ENCODE measurements around the gene MICALL2.
A peak's percentile ranks its signal among the peaks of the same experiment; 100 is the strongest.

The MICALL2 gene

DNA sequence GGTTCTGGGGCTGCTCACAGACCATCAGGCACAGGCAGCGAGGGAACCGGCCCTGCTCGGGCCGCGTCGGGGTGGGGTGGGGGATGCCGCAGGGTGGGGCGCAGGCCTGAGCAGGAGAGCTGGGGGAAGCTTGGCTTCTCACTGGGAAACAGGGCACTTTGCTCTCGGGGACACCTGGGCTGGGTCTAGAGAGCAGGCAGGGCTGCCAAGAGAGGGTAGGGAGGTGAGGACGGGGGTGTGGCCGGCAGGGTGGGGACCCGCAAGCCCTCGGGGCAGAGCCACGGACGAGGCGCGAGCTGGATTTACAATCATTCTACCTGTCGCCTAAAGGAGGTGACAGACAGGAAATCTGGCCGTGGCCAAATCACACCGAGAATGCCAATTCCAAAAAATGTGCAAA is 33.9 kb upstream of the MICALL2 start:
- DNase-seq (ENCODE audit: low read depth in 2 of 2): no peak

DNA sequence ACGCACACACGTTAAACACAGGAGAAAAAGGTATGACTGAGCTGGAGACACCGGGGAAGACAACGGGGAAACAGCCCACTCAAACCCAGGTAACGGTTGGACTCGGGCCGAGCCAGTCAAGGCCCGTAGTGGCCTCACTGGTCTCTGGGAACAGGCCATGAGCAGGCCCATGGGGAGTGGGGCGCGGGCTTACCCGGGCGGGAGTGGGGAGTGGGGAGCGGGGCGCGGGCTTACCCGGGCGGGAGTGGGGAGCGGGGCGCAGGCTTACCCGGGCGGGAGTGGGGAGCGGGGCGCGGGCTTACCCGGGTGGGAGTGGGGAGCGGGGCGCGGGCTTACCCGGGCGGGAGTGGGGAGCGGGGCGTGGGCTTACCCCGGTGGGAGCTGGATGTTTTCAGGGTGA is 33.4 kb upstream of the MICALL2 start:
- no peak for DNase-seq (ENCODE audit: low read depth in 2 of 2)

DNA sequence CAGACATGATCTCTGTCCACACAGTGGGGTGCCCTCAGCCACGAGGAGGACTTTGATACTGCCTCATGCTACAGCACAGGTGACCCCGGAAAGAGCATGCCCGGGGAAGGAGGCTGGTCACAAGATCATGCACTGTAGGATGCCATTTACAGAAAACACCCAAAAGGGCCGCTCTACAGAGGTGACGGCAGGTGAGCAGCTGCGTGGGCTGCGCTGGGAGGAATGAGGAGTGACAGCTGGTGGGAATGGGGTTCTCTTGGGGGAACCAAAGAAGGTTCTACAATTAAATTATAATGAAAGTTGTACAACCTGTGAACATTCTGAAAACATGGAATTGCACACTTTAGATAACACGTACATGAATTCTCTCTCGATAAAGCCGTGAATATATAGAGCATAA is 33.0 kb upstream of the MICALL2 start:
- DNase-seq (ENCODE audit: low read depth in 2 of 2): no peak

DNA sequence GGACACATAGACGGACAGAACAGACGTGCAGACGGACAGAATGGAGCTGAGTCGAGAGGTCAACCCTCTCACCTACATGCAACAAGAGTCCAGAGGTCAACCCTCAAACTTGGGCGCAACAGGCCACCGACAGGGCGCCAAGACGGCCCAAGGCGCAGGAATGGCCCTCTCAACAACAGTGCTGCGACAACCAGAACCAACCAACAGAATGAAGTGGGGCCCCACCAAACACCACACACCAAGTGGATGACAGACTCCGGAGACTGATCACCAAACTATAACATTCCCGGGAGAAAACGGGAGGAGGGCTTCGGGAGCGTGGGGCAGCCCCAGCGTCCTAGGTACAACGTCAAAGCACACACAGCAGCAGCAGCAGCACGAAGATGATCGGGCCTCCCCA is 31.6 kb upstream of the MICALL2 start:
- DNase-seq (ENCODE audit: low read depth in 2 of 2): no peak

DNA sequence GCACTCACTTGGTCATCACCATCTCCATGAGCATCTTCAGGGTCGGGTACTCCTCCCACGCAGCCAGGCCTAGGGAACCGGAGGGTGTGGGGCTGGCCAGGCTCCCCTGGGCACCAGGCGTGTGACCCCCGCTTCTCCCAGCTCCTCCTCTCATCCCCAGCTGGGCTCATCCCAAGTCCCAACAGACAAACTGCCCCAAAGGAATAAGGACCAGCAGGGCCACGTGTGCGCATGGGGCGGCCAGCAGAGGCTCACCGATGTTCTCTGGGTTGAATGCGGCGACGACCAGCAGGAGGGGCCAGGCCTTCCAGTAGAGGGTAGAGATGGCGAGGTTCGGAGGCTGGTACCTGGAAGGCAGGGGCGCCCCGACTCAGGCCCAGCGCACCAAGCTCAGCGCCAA is 30.1 kb upstream of the MICALL2 start:
- DNase-seq (ENCODE audit: low read depth in 2 of 2): no peak

DNA sequence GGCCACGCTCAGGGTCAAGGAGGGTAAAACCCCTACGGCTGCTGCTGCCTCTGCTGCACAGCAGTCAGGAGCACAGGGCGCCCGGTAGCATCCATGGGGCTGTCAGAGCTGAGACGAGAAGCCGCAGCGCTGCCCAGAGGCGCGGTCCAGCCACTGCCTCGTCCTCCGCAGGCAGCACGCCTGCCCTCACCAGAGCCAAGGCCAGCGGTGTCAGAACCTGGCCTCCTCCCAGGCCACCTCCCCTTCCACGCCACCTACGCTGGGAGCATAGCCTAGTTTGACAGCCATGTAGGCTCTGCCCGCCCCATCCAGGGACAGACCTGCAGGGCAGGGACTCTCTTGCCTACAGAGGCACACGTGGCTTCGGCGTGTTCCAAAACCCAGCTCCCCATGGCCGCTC is 28.7 kb upstream of the MICALL2 start:
- no peak for DNase-seq (ENCODE audit: low read depth in 2 of 2)

DNA sequence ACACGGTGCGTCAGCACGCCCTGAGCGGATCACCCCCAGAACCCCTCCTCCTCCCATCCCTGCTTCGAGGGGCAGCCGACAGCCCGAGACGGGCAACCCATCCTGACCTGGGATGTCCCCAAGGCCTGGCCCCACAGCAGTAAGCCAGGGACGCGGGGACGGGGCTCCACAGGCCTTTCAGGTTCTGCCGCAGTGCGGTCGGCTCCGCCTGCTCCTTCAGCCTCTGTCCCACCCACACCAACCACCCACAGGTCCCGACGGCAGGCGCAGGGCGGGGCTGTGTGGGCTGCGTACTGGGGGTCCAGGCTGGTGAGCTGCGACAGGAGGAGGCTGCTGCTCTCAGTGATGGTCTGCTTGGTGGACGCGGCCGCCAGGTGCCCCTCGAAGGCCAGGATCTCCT is 28.2 kb upstream of the MICALL2 start:
- no peak for DNase-seq (ENCODE audit: low read depth in 2 of 2)

DNA sequence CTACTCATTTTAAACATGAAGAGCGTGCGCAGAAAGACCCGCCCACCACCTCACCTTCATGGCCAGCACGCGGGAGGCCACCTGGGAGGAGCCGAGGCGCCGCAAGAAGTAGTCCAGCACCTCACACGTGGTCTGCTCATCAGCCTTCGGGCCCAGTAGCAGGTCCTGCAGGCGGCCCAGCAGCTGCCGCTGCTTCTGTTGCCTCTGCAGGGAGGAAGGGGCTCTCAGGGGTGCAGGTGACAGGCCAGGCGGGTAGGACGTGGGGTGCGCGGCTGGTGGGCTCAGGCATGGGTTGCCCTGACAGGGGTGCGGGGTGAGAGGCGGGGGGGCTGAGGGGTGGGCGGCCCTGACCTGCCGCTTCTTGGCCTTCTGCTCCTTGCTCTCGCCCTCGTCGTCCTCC is 27.3 kb upstream of the MICALL2 start:
- DNase-seq (ENCODE audit: low read depth in 2 of 2): no peak

DNA sequence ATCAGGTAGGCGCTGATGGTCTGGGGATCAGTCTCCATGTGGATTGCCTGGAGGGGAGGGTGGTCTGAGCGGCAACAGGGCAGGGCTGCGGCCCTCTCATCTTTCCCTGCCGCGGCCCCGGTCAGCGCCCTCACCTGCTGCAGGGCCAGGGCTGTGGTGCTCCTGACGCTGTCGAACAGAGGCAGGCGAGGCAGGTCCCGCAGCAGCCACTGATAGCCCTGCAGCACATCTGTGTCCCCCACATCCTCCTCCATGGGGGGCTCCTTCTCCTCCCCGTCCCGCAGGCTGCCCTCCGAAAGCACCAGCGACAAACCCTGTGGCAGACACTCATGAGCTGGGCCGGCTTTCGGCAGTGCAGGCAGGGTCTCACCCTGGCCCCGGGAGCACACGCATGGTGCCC is 25.9 kb upstream of the MICALL2 start:
- DNase-seq (ENCODE audit: low read depth in 2 of 2): no peak

DNA sequence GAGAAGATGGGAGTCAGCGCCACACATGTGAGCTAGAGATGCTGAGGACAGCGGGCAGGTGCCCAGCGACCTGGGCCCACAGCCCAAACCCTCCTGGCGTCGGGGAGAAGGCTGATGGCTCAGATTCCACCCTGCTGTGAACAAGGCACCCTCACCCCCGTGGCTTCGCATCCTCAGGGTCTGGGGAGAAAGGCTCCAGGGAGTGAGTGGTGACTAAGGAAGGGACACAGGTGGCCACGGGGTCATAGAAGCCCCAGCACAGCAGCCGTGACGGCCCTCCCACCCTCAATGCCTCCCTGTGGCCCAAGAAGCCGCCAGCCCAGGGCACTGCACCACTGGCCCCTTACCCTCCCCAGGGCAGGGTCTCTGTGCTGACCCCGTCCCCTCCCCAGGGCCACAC is 25.3 kb upstream of the MICALL2 start:
- DNase-seq (ENCODE audit: low read depth in 2 of 2): no peak

DNA sequence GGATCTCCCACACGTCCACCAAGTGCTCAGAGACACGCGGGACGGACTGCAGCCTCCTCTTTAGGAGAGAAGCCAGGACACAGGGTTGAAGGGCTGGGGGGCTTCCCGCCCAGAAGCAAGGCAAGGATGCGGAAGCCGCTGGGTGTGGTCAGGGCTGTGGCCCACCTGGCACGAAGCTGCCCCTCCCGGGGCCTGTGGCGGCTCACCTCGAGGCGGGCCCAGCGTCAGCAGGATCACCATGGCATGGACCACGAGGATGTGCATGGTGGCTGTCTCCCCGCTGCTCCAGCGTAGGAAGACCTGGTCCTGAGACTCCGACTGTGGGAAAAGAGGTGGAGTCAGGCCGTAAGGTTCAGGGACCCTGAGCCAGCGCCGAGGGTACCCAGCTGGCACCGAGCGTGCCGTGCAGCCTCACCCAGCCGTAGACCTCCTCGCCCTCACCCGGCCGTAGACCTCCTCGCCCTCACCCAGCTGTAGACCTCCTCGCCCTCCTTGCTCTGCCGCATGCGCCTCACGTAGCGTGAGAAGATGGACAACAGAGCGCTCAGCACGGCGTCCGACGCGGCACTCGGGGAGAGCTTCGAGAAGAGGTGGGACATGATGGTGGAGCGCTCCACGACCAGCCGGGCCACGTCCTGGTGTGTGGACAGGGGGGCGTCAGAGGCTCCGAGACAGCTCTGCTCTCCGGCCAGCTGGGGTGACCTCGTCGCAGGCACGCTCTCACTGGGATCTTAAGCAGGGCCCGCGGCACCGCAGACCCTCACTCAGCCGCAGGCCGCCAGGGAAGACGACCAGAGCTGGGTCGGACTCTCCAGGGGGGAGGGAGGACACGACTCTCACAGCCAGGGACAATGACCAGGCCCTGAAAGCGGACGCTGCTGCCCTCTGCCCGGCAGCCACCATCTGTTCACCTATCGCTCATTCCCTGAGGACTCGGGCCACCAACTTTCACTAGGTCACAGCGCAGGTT is 24.6 kb upstream of the MICALL2 start:
- DNase-seq (ENCODE audit: low read depth in 2 of 2): no peak

DNA sequence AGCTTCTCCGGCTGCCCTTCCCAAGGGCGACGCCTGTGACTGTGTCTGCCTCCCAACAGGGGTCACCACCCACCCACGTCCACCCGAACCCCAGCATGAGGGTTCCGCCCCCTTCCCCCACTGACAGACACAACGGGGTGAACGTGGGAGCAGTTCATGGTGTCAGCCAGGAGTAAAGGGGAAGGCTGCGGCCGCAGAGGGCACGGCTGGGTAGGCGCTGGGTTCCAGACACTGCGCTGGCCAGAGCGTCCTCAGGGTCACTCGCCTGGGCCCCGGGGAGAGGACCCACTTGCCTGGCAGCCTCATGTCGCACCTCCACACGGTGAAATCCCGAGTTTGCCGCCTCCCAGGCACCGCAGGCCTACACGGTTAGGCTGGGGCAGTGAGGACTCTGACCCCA is 23.8 kb upstream of the MICALL2 start:
- DNase-seq (ENCODE audit: low read depth in 2 of 2): no peak

DNA sequence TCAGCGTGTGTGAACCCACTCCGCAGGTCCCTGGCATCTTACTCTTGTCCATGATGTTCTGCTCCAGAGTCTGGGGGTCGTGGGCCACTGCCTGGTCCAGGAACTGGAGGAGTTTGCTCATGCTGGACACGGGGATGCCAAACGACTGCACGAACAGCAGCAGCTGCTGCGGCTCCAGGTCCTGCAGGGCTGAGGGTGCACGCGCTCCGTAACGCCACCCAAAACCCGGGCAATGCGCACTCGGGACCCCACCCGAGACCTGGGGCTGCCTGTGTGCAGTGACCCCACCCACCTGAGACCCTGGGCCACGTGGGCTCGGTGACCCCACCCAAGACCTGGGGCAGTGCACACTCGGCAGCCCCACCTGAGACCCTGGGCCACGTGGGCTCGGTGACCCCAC is 22.0 kb upstream of the MICALL2 start:
- DNase-seq (ENCODE audit: low read depth in 2 of 2): no peak

DNA sequence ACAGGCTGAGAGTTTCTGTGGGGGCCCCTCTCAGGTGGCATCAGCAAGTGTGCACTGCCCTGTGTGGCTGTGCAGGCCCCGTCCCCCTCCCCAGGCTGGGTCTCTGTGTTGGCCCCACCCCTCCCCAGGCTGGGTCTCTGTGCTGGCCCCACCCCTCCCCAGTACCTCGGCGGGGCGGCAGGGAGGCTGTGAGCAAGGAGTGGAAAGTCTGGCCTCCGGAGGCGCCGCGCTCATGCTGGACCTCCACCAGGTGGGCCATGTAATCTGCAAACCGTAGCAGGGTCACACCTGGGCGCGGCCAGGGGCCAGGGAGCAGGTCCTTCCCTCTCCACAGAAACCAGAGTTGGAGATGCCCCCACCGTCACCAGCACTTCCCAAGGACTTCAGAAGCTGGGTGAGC is 21.4 kb upstream of the MICALL2 start:
- DNase-seq (ENCODE audit: low read depth in 2 of 2): no peak

DNA sequence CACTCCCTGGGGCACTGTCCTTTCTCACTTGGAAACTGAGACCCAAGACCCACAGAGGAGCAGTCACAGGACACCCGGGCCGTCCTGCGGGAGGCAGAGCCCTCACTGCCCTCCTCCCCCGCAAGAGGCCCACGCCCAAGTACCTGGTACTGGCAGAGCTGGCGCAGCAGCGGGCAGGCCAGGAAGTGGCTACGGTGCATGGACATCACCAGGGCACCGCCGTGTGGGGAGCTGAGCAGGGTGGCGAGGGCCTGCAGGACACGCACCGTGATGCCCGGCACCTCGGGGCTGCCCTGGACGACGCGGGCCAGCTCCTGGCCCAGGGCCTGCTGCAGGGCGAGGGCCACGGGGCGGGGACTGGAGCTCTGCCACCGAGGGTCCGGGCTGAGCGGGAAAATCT is 20.0 kb upstream of the MICALL2 start:
- DNase-seq (ENCODE audit: low read depth in 2 of 2): no peak

DNA sequence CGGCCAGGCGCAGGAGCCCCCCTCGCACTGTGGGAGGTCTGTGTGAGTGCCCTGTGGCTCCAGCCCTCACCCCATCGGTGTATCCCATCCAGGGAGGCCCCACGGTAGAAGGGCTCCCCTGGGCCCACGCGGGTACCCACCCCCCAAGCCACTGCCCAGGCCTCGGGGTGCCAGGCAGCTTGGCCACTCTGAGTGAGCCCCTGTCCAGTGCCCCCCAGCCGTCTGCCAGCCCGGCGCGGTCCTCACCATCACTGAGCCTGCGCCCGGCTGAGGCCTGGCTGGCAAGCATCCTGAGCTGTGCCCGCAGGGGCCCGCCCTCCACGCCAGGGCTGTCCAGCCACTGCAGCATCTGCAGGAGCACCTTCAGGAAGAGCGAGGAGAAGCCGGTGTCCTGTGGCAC is 19.2 kb upstream of the MICALL2 start:
- no peak for DNase-seq (ENCODE audit: low read depth in 2 of 2)

DNA sequence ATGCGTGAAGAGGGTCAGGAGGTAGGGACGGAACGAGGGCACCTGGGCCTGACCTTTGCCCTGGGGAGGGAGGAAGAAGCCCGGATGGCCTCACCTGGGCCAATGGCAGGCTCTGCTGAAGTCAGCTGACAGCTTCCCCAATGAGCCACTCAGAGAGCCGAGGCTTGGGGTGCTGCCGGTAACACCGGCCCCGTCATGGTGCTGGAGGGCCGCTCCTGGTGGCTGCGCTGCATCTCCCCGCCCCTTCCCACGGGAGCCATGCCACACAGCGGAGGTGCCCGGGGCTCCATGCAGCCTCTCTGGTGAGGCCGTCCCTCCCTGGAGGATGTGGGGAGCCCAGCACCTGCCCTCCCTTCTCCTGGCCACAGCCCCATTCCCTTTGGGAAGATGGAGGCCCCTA is 17.6 kb upstream of the MICALL2 start:
- no peak for DNase-seq (ENCODE audit: low read depth in 2 of 2)

DNA sequence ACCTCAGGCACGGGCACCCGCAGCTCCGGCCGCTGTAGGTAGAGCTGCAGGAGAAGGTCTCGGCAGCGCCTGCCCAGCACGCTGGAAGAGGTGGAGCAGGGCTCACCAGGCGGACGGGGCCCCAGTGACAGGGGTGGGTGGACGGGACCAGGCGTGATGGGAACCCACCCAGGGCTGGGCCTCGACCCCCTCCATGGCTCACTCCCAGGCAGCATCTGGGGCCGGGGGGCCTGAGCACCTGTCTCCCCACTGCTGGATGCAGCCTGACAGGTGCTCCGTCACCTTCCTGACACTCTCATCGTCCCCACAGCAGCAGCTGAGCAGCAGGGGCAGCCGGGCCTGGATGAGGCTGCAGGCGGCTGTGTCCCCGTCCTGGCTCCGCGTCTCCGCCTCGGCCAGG is 16.7 kb upstream of the MICALL2 start:
- DNase-seq (ENCODE audit: low read depth in 2 of 2): no peak

DNA sequence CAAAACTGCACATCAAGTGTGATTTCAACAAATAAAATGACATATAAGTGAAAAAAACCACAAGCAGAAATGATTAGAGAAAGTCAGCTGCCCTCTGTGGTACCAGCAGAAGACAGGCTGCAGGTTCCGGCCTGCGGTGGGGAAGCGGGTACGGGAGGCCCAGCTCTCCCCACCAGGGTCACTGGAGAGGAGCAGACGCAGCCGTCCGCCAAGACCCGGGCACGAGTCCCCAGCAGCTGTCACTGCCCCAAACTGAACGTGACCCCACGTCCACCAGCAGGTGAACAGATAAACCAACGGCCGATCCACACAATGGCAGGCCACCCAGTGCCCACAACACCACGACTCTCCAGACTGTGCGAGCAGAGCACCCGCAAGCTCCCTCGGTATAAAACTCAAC is 16.1 kb upstream of the MICALL2 start:
- DNase-seq (ENCODE audit: low read depth in 2 of 2): no peak

DNA sequence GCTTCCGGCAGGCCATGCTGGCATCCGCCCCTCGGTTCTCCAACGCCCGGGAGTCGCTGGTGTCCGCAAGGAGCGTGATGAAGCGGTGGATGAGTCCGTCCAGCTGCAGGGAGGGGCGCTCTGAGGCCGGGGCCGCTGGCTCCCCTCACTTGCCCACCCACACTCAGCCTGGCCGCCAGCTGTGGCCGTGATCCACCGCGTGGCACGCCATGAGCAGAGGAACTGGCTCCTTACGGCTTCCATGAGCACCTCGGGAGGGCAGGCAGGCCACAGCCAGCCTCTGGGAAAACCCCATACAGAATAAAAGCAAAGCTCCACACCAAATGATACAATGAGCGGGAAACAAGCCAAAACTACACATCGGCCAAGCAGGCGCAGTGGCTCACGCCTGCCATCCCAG is 15.5 kb upstream of the MICALL2 start:
- DNase-seq (ENCODE audit: low read depth in 2 of 2): no peak

DNA sequence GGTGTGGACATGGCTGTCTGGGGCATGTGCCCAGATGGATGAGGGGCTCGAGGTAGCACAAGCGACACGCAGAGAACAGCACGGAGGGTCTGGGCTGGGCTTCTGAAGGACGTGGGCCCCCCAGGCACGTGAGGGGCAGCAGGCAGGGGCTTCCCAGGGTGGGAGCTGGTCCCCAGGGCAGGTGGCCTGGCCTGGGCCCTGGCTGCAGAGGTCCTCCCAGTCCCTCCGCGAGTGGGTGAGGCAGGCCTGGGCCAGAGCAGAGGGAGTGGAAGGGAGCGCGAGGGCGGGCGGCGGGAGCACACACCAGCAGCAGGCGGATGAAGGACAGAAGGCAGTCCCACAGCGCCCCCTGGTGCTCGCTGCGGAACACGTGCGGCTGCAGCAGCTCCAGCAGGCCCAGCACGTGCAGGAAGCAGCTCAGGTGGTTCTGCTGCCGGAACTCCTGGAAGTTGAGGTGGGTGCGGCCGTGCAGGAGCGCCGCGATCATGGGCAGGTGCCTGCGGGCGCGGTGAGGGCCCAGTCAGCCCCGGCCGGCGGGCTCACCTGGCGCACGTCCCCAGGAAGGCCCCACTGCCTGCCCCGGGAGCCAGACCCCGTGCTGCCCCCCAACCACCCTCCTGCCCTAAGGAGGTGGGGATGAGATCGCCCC is 14.7 kb upstream of the MICALL2 start:
- DNase-seq (ENCODE audit: low read depth in 2 of 2): peak; percentile 82 to 88

DNA sequence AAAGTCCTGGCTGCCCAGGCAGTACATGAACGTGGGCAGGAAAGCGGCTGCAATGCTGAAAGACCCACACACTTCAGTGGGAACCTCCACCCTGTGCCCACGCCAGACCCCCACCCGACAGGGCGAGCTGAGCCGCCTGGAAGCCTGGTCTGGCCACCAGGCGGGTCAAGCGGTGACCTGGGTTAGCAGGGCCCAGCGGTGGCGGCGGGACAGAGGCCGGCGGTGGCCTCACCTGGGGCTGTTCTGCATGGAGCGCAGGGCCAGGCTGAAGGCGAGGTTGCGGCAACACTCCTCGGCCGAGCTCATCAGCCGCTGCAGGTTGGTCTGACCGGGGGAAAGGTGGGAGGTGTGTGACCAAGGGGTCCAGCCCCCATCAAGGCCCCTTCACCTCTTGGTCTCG is 11.6 kb upstream of the MICALL2 start:
- DNase-seq (ENCODE audit: low read depth in 2 of 2): no peak

DNA sequence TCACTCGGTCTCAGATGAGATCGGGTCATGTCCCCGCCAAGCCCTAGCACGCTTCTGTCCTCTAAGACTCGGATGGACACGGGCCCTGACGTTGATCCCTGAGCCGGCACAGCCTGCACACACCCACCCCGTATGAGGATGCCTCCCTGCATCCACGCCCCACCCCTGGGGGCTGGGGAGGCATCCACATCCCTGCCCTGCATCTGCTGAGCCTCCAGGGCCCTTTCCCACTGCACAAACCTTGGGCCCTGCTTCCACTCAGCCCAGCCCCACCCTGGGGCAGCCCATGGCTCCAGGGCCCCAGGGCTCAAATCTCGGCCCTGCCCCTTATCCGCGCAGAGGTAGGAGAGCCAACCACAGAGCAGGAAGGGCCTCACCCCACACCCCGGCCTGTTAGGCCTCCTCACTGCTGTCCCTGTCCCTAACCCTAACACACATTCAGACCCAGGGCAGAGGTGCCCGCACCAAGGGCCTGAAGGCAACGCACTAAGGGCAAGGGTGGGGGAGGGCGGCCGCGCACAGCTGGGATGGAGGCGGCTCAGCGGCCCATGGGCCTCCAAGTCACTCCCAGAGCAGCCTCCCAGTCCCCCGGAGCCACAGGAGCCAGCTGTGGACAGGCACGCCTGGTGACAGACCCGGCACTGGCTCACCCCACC is 9.5 kb upstream of the MICALL2 start:
- no peak for DNase-seq (ENCODE audit: low read depth in 2 of 2)
